ENCODE measurements around the gene TMEM250.

TMEM250 gene

GRCh38 chr9:136147038-136147889, 28.6 kb upstream of the TMEM250 start:
- no peak for TF ChIP-seq CTCF (IDR thresholded peaks at IDR 0.05; ENCODE audit: borderline replicate concordance, insufficient read depth, low read depth, low read length)
- H3K4me3 ChIP-seq (ENCODE audit: low read depth, low read length) = no peak overlapping the region

- no peak for TF ChIP-seq CTCF (IDR thresholded peaks at IDR 0.05; ENCODE audit: borderline replicate concordance, insufficient read depth, low read depth, low read length)
These were observed 27.7 kb upstream of the TMEM250 start for GRCh38 chr9:136146126-136147037.

GRCh38 chr9:136145580-136145979, 26.9 kb upstream of the TMEM250 start:
- H3K4me3 ChIP-seq (ENCODE audit: low read depth, low read length) = no peak overlapping the region
- no peak for TF ChIP-seq CTCF (IDR thresholded peaks at IDR 0.05; ENCODE audit: borderline replicate concordance, insufficient read depth, low read depth, low read length)

More at GRCh38 chr9:136146126-136147037, 27.7 kb upstream of the TMEM250 start:
- no peak overlapping the region for H3K4me3 ChIP-seq (ENCODE audit: low read depth, low read length)

GRCh38 chr9:136144450-136144849, 25.8 kb upstream of the TMEM250 start:
- H3K4me3 ChIP-seq (ENCODE audit: low read depth, low read length) = no peak overlapping the region
- TF ChIP-seq CTCF (IDR thresholded peaks at IDR 0.05; ENCODE audit: borderline replicate concordance, insufficient read depth, low read depth, low read length) = no peak

GRCh38 chr9:136143215-136144001, 24.7 kb upstream of the TMEM250 start:
- no peak overlapping the region for H3K4me3 ChIP-seq (ENCODE audit: low read depth, low read length)
- peak; percentile 24; the same call in 1 of the 2 replicates for TF ChIP-seq CTCF (IDR thresholded peaks at IDR 0.05; ENCODE audit: borderline replicate concordance, insufficient read depth, low read depth, low read length)

GRCh38 chr9:136142859-136143214, 24.2 kb upstream of the TMEM250 start:
- TF ChIP-seq CTCF (IDR thresholded peaks at IDR 0.05; ENCODE audit: borderline replicate concordance, insufficient read depth, low read depth, low read length) = no peak
- H3K4me3 ChIP-seq (ENCODE audit: low read depth, low read length) = no peak overlapping the region
